GM13976 (cell line): Measurements from ENCODE around the gene SPPL3.

Experiments used
- DNase-seq: peaks from one replicate; pipeline ENCODE4 v3.0.0; 2012; ENCODE audit warnings: low spot score
- CTCF ChIP-seq: IDR thresholded peaks from 2 replicates; pipeline ENCODE4 v1.5.1; 2012; ENCODE audit warnings: borderline replicate concordance, mild to moderate bottlenecking; ENCODE audit not compliant: insufficient read depth; ENCODE audit errors: extremely low read depth, missing control alignments, control extremely low read depth
- in situ Hi-C: fragments of 300-500 bp; cut with MboI; formaldehyde crosslinking; loops from one replicate; pipeline ENCODE4 v1.12.0; 2022; ENCODE audit warnings: low sequenced_read_pairs, mixed read lengths, inconsistent platforms; ENCODE audit not compliant: unreplicated experiment

Gene SPPL3

GRCh38 chr12:120941412-120941811, 37.3 kb upstream of the SPPL3 start:
- no peak for TF ChIP-seq CTCF
- in situ Hi-C loops = no loop called here
- DNase-seq = no peak

DNA sequence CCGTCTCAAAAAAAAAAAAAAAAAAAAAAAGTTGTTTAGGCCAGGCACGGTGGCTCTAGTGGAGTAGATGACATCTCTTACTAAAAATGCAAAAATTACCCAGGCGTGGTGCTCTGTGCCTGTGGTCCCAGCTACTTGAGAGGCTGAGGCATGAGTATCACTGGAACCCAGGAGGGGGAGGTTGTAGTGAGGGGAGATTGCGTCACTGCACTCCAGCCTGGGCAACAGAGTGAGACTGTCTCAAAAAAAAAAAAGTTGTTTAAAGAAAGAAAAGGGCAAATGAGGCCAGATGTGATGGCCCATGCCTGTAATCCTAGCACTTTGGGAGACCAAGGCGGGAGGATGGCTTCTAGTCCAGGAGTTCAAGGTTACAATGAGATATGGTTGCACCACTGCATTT, 36.6 kb upstream of the SPPL3 start:
- DNase-seq = no peak
- in situ Hi-C loops = no loop called here
- no peak for TF ChIP-seq CTCF

GRCh38 chr12:120940006-120940405, 35.8 kb upstream of the SPPL3 start:
- TF ChIP-seq CTCF = no peak
- DNase-seq = no peak
- in situ Hi-C loops = no loop called here

DNA sequence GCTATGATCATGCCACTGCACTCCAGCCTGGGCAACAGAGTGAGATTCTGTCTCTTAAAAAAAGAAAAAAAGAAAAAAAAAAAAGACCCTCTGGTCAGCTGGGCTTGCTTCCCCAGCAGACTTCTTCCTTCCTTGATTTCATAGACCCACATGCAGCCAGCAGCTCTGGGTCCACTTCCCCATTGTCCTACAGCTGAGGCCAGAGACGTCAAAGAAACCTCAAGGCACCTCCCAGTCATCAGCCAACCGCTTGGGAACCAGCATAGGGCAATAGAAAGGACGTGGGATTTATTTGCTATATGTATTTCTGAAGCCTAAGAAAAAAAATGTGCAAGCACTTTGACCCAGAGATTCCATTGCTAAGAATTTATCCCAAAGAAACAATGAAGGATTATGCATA, 35.4 kb upstream of the SPPL3 start:
- no peak for DNase-seq
- in situ Hi-C loops = no loop called here
- no peak for TF ChIP-seq CTCF

GRCh38 chr12:120938496-120938895, 34.3 kb upstream of the SPPL3 start:
- in situ Hi-C loops = no loop called here
- DNase-seq = no peak
- no peak for TF ChIP-seq CTCF

- TF ChIP-seq CTCF = no peak
- in situ Hi-C loops = no loop called here
Observed at GRCh38 chr12:120936197-120936596, 32.0 kb upstream of the SPPL3 start.

GRCh38 chr12:120933786-120934185, 29.6 kb upstream of the SPPL3 start:
- in situ Hi-C loops = no loop called here
- no peak for DNase-seq

More at GRCh38 chr12:120936197-120936596, 32.0 kb upstream of the SPPL3 start:
- no peak for DNase-seq

More at GRCh38 chr12:120933786-120934185, 29.6 kb upstream of the SPPL3 start:
- TF ChIP-seq CTCF = no peak
